Activated naive CD4-positive, alpha-beta T cell treated with Interleukin-2 at 50 U/mL for 16 hours (primary cell): ENCODE data around the gene CDC7.

ENCODE experiments used
- DNase-seq: peaks from one replicate; pipeline ENCODE4 v3.0.0-alpha.2; 2020

Gene CDC7

DNA sequence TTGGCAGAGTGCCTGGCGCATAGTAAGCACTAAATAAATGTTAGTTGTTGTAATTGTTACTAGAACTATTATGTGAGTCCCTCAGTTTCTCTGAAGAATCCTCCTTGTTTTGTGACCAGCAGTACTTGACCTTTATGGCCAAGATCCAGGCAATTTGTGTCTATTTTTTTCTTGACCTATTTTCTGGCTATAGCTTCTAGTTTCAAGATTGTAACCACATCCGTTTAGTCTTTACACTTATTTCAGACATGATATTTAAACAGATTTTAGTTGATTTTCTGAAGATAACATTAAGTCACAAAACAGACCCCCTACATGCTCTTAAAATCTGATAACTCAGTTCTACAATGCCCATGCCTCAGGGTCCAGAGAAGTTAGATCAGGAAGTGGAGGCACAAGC is 50.3 kb downstream of the CDC7 start:
- DNase-seq, result no peak

DNA sequence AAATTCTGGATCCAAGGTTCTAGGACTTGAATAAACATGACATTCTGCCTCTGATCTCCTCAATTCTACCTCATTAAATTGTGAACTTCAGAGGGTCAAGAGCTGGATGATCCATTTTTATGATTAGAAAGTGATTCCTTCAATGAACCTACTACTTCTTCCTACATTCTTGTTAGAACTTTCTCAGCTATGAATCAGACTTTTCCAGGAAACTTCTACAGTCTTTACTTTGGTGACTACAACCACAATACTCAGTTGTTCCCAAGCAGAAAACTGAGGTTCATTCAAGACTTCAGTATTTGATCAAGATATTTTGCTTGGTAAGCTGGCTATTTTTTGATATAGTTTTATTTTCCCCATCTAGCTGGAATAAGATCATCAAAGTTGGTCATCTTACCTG is 51.4 kb downstream of the CDC7 start:
- no peak for DNase-seq

DNA sequence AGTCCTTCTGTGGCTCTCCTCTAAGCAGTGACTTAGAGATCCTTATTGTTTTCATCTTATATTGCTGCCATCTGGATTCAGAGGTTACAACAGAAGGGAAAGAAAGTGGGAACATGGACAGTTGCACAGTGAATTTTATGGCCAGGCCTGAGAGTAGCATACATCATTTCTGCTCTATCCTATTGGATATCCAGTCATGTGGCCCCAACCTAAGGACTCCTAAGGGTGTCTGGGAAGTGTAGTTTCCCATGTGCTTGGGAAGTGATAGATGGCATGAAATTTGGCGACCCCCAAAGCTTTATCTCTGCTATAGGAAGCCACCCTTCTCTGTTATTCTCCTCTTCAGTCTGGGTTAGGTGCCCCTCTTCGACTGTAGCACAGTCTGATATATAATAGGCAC is 51.9 kb downstream of the CDC7 start:
- DNase-seq, result no peak

DNA sequence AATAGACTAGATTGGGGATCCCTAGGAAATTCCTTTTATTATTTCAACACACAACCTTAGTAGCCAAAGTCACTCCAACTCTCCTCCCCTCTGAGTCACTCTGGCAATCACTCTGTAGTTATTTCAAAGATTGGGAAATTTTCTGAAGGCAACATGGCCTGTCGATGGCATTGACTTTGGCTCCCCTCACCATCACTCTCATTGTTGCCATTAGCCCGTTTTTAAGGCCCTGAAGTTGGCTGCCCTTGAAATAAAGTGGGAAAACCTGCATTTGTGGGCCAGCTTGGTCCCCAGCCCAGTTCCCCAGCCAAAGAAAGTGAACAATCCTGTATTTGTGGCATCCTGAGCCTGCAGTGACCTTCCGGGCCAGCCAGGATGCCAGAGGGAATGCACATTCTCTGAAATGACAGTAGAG is 52.5 kb downstream of the CDC7 start:
- no peak for DNase-seq

DNA sequence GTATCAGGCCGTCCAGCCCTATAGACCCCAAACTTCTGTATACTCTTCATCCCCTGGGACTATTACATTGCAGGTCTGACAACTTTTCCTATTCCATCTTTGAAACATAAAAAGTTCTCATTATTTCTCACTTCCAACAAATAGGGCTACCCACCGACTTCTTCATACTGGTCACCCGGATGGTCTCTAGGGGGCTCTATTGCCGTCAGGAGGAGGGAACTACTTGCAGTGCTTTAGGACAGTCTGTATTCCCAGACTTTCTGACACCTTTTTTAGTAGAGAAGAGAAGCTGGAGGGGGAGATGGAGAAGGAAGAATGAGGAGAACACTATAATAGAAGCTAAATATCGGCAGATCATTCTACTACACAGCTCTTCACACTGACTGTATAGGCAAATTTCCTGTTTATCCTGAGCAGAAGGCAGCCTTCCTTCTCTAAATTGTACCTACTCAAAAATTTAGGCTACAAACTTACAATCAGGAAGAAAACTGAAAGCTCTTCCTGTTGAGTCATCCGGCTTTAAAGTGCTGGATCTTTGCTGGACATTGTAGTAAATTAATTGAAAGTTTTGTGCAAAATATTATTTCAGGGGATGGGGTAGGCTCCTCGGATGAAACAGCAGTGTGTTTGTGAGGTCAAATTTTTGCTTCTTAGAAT is 54.6 kb downstream of the CDC7 start:
- no peak for DNase-seq

DNA sequence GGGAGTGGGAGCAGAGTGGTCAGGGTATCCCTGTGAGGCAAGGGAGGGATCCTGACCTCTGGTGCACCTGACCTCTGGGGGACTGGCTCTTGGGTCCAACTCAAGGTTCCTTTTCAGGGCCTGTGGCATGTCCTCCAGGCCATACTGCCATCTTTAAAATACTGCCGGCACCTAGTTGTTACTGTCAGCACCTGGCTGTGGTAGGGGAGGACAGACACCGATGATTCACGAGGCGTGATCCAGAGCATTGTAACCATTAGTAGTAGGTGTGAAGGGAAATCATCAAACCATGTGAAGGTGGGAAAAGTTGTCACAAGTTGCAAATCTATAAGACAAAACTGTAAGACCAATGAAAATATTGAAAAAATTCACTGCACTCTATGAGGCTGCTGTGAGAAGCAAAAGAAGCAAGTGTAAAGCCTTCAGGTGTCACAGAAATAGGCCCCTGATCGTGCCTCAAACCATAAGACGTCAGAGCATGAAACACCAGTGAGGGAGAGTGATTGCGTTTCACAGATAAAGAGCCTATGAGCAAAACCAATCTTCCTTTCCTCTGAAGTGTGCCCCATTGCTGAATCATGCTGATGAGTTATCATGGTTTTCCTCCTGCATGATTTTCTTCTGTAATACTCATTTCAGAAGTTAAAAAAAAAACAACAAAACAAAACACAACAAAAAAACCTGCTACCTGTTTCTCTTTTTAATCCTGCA is 55.3 kb downstream of the CDC7 start:
- peak; percentile 66 for DNase-seq

DNA sequence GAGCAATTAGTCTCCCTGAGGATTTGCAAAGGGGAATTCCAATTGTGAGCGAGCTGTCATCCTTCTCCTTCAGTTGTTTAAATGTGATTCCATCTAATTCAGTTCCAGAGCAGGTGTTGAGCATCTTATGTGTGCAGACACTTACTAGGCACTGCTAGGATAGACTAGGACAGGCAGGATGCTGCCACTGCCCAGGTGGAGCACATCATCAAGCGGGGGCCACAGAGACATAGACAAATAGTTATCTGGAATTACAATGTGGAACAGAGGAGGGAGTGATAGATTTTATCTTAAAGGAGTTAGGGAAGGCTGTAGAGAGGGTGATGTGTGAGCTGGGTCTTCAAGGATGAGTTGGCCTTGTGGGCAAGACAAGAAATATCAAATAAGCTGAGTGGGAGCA is 55.9 kb downstream of the CDC7 start:
- peak; percentile 17 for DNase-seq

DNA sequence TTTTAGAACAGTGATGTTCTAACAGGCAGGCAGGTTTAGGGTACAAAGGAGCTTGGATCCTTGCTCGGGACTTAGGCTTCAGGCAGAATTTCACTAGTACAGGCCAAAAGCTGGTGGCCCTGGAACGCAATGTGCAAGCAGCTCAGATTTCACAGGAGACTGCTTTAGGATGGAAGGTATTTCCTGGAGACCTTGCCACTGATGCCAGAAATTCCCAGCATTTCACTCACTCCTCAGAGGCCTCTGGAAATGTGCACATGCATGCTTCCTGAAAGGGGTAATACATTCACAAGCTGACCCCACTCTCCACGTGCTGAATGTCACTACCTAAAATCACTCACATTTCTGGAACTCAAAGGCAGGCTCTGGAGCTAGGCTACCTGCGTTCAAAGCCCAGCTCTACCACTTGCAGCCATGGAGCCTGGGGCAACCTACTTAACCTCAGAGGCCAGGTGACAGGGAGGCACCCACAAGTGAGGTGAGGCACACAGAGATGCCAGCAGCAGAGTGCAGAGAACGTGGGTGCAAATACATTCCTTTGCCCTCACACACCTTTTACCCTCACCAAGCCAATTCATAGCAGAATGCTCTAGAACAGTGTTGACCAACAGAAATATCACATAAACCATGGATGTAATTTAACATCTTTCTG is 56.5 kb downstream of the CDC7 start:
- no peak for DNase-seq

DNA sequence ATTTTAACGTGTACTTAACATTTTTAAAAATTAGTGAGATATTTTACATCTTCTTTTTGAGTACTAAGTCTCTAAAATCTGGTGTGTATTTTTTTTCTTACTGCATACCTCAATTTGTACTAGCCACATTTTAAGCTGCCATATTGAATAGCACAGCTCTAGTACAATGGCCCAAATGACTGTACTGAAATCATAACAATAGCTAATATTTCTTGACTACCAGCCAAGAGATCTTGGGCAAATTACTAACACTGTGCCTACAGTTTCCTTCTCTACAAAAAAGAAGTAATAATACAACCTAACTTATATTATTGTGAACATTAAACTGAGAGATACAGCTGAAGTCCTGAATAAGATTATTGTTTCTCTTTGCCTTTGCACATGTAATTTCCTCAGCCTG is 57.2 kb downstream of the CDC7 start:
- DNase-seq, result no peak

DNA sequence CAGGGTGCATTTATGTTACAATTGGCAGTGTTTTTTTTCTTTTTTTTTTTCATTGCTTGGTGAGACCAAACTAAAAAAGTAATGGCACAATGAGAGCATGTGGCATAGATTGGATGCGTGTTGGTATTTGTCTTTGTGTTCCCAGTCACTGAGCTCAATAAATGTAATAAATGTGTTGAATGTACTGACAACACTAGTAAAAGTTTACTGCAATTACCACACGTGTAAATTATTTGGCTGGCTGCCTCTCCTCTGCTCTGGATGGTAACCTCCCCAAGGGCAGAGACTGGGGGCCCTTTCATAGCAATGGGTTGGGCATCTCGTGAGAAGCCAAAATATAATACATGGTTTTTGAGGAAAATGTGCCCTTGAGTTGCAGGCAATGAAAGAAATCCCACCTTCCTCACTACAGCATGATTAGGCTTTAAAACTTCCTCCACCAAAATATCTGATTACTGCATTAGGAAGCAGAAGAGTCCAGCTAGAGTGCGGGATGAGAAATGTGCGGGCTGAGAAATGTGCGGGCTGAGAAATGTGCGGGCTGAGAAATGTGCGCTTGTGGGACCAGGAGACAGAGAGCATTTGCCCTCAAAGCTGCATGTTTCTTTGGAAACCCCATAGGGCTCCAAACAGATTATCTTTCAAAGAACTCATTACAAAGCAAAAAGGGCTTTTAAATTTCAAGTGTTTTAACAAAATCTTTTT is 58.5 kb downstream of the CDC7 start:
- DNase-seq, result no peak

DNA sequence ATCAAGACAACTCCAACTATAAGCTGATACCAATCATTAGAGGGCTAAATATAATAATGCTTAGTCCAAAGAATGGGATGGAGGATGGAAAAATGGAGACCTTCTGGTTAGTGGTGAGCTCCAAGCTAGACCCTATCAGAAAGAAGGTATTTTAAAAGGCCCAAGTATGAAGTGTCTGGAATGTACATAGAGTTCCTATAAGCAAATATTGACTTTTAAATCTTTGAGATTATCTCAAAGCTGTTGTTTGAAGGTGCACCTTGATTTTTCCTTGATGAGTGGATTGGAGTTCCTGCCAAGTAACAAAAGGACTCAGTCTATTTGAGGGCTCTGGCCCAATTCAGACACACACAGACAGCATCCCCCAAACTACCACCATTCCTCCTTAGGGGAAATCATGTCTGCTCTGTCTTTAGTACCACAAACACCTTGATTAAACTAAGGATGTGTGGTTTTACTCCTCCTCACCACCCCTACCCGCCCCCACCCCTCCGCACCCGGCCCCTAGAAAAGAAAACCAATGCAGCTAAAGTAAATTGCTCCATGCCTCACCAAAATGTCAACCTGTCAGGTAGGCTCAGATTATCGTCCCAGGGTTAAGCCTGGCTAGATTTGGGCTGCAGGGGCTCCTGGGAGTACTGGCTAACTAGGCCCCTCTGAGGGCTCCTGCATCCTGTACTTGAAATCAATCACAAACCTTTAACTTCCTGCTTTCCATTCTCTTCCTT is 59.4 kb downstream of the CDC7 start:
- no peak for DNase-seq

DNA sequence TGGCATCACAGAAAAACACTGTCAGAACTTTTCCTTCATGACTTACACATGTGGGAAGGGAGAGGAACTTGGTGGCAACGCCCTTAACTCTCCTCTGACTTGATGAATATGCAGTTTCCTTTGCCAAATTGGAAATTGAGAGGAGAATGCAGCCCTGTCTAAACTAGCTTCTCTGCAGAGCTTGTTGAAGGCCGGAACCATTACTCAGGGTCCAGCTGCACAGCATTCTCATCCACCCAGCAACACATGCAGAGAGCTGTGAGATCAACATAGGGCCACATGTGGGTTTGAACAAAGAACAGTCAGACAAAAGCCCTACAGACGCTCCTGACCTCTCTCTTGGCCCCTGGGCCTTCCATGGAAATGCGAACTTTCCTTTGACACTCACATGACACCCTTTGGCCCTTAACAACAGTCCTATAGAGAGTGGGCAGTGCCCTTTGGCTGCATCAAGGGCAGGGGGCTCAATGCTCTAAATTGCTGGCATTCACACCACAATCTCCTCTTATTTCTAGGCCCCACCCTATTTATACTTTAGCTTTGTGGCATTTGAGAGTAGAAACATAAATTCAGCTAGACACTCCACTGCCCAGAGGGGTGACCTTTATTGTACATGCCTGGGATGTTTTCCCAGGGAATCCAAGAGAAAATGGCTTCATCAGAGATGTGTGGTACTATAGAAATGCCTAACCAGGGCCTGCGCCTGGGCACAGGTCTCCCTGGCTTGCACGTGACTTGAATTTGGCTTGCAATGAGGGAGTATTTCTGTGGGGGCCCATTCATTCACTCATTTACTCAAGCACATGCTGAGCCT is 64.4 kb downstream of the CDC7 start:
- no peak for DNase-seq

DNA sequence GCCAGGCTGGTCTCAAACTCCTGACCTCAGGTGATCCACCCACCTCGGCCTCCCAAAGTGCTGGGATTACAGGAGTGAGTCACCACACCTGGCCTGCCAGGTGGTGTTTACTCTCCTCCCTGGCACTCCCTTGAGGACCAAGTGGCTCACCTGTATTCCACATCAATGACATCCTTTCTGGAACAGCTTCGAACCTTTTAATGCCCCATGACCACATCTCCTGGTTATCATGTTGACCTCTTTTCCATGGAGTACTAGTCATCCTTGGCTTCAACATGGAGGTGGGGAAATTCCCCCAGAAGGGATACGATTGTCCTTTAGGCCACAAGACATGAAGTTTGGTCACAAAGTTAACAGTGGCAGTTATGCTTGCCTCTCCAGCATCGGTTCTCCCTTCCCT is 66.9 kb downstream of the CDC7 start:
- DNase-seq, result no peak

DNA sequence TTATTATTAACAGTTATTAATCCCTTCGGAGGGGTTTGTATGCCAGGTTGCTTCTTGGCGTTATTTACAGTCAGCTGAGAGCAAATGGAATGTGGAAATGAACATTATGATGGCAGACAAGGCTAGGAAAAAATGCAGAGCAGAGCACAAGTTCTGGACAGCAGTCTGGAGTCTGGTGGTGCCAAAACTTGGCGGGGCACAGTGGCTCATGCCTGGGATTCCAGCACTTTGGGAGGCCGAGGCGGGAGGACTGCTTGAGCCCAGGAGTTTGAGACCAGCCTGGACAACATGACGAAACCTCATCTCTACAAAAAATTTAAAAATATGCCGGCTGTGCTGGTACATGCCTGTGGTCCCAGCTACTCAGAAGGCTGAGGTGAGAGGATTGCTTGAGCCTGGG is 67.6 kb downstream of the CDC7 start:
- no peak for DNase-seq

DNA sequence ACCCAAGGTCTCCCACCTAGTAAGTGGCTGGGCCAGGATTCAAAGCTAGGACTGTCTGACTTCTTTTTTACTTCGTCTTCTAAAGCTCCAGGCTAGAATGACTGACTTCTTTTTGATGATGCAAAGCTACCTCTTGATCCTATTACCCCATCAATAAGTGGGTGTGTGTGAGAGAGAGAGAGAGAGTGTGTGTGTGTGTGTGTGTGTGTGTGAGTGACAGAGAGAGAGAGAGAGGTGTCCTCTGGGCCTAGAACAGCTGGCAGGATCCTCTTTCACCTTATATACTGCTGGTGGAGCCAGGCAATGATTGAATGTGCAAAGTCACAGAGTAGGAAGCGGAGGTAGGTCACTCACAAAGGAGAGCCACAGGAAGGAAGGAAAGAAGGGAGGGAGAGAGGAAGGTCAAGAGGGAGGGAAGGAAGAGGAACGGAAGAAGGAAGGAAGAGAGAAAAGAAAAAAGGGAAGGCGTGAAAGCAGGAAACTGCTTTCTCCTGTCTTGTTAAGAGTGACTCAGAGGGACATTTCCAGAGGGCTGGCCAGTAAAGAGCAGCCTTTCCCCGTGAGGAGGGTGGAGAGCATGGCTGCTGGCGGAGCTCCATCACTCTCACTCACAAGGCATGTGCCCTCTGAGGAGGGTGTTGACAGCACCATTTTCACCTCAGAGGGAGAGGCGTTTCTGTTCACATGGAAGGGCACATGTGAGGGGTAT is 68.9 kb downstream of the CDC7 start:
- no peak for DNase-seq

DNA sequence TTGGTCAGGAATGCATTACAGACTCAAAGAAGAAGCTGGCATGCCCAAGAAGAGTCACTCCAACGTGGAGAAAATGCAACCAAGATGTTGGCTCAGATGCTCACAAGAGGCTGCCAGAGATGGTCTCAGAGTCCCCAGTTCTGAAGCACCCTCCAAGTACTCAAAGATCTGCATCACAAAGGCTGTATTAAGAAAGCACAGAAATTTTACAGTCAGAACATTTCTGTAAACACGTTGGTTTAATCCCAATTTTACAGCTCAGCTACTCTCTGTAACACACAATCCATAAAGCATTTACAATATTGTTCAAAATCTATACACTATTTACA is 69.4 kb downstream of the CDC7 start:
- DNase-seq, result no peak

DNA sequence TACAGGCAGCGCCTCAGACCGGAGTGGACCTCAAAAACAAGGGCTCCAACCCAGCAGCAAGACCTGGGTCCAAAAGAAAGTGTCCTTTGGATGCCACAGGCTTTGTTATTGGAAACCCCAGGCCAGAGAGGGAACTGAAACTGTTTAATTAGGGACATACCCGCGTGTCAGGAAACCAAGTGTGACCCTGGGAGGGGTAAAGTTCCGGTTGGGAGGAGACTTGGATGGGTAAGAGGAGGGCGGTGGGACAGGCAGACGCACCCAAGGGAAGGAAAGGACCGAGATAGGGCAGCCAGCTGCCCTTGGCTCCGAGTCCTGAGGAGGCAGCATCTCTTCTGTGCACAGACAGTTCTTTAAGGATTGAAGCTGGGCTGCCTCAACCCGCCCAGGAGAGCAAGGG is 71.4 kb downstream of the CDC7 start:
- DNase-seq, result no peak
